SKM-1 treated with dmso at 0.1 percent for 144 hours (cell line): ENCODE results near the gene SORCS2.
"Not testable (repeated sequence)": the region's sequence is repeated elsewhere in the genome, so short reads cannot be mapped to it uniquely, and the experiment has no call there.

Experiments used
- DNase-seq: peaks from one replicate; lab custom pipeline; 2025; ENCODE audit not compliant: unreplicated experiment; lab: John Stamatoyannopoulos, UW

Gene SORCS2

GRCh38 chr4:7159923-7160322, 32.4 kb upstream of the SORCS2 start:
- no peak for DNase-seq

- DNase-seq: no peak
Measured at GRCh38 chr4:7160439-7160838, 31.9 kb upstream of the SORCS2 start.

- no peak for DNase-seq
Measured at GRCh38 chr4:7160951-7161440, 31.3 kb upstream of the SORCS2 start.

GRCh38 chr4:7161721-7162214, 30.6 kb upstream of the SORCS2 start:
- no peak for DNase-seq

GRCh38 chr4:7165056-7165873, 27.1 kb upstream of the SORCS2 start:
- DNase-seq: not testable (repeated sequence)

- no peak for DNase-seq
Measured at GRCh38 chr4:7165874-7166201, 26.5 kb upstream of the SORCS2 start.

- no peak for DNase-seq
Measured at GRCh38 chr4:7166237-7166636, 26.1 kb upstream of the SORCS2 start.

- no peak for DNase-seq
Measured at GRCh38 chr4:7166981-7167700, 25.2 kb upstream of the SORCS2 start.

- DNase-seq: no peak
Measured at GRCh38 chr4:7167706-7168105, 24.6 kb upstream of the SORCS2 start.

GRCh38 chr4:7168106-7168505, 24.2 kb upstream of the SORCS2 start:
- no peak for DNase-seq

GRCh38 chr4:7169134-7169533, 23.2 kb upstream of the SORCS2 start:
- no peak for DNase-seq

GRCh38 chr4:7170012-7170411, 22.3 kb upstream of the SORCS2 start:
- DNase-seq: no peak

- DNase-seq: no peak
Measured at GRCh38 chr4:7171191-7171900, 21.0 kb upstream of the SORCS2 start.

GRCh38 chr4:7172508-7172907, 19.8 kb upstream of the SORCS2 start:
- no peak for DNase-seq

GRCh38 chr4:7172946-7173345, 19.4 kb upstream of the SORCS2 start:
- no peak for DNase-seq

GRCh38 chr4:7173841-7174449, 18.4 kb upstream of the SORCS2 start:
- no peak for DNase-seq

- DNase-seq: no peak
Measured at GRCh38 chr4:7179158-7179557, 13.2 kb upstream of the SORCS2 start.

GRCh38 chr4:7180938-7181337, 11.4 kb upstream of the SORCS2 start:
- DNase-seq: no peak

GRCh38 chr4:7182616-7183015, 9.7 kb upstream of the SORCS2 start:
- no peak for DNase-seq

- DNase-seq: no peak
Measured at GRCh38 chr4:7183161-7183560, 9.2 kb upstream of the SORCS2 start.

GRCh38 chr4:7183780-7184460, 8.4 kb upstream of the SORCS2 start:
- DNase-seq: no peak
